ENCODE results near the gene LOXHD1. TPM values are rescaled to one million over a fixed set of nuclear protein-coding genes. Genes with fewer than 3 reads are reported as not detected.

LOXHD1 gene
- total RNA-seq, 1 experiment from 2014 or later, result 0.35 TPM

GRCh38 chr18:46462523-46462922, 194.5 kb downstream of the LOXHD1 start:
- no peaks in the 10 kb centered on the region for H3K36me3 Mint-ChIP-seq
- no peak overlapping the region for H3K4me3 Mint-ChIP-seq
- H3K9me3 Mint-ChIP-seq, result no peaks in the 10 kb centered on the region
- peaks cover 4% of the 10 kb centered on the region; the same call in 1 of the 2 replicates for H3K27me3 Mint-ChIP-seq (ENCODE audit: low read depth)
- ATAC-seq (no peak), DNase-seq (ENCODE audit: low spot score) (no peak)
- H3K4me1 Mint-ChIP-seq, result peaks cover 61% of the 10 kb centered on the region
- TF ChIP-seq USF2 (CRISPR knock-in tag; IDR thresholded peaks at IDR 0.05), result no peak
- TF ChIP-seq TEAD4 (CRISPR knock-in tag; IDR thresholded peaks at IDR 0.05), result no peak
- TF ChIP-seq ETV6 (CRISPR knock-in tag; IDR thresholded peaks at IDR 0.05), result no peak
- no peak for TF ChIP-seq ZNF138 (CRISPR knock-in tag; conservative IDR thresholded peaks at IDR 0.05)
- TF ChIP-seq MYBL2 (CRISPR knock-in tag; IDR thresholded peaks at IDR 0.05), result no peak
- no peak for TF ChIP-seq TCF7 (CRISPR knock-in tag; IDR thresholded peaks at IDR 0.05; ENCODE audit: low read depth)
- CTCF ChIA-PET, result interaction anchor here (1.2 to 2.1 kb wide), 3 partner anchors 19 to 196 kb away, joined by 5 to 15 read pairs (median 8); no protein-coding TSS in a partner anchor
- POLR2A ChIA-PET, result interaction anchor here (0.7 kb wide), 1 partner anchor 71 kb away, joined by 3 read pairs; no protein-coding TSS in a partner anchor
- no peak overlapping the region for H3K27ac Mint-ChIP-seq

GRCh38 chr18:46461993-46462392, 195.0 kb downstream of the LOXHD1 start:
- TF ChIP-seq FOXK1 (CRISPR knock-in tag; IDR thresholded peaks at IDR 0.05), result no peak
- TF ChIP-seq ATF6 (CRISPR knock-in tag; IDR thresholded peaks at IDR 0.05), result no peak
- TF ChIP-seq GRHL2 (CRISPR knock-in tag; IDR thresholded peaks at IDR 0.05; ENCODE audit: insufficient replicate concordance, severe bottlenecking), result no peak
- TF ChIP-seq NFE2L1 (CRISPR knock-in tag; IDR thresholded peaks at IDR 0.05), result no peak
- TF ChIP-seq ZNF425 (CRISPR knock-in tag; conservative IDR thresholded peaks at IDR 0.05), result no peak
- TF ChIP-seq HMGA2 (CRISPR knock-in tag; IDR thresholded peaks at IDR 0.05), result no peak
- no peak for TF ChIP-seq GABPB1 (CRISPR knock-in tag; IDR thresholded peaks at IDR 0.05)
- no peak for TF ChIP-seq ESRRA (CRISPR knock-in tag; IDR thresholded peaks at IDR 0.05; ENCODE audit: borderline replicate concordance)
- no peak for TF ChIP-seq MLX (CRISPR knock-in tag; IDR thresholded peaks at IDR 0.05)
- TF ChIP-seq STAT6 (CRISPR knock-in tag; conservative IDR thresholded peaks at IDR 0.05; ENCODE audit: low read depth), result no peak
- TF ChIP-seq JAZF1 (CRISPR knock-in tag; IDR thresholded peaks at IDR 0.05), result no peak
- no peak for TF ChIP-seq USF2 (CRISPR knock-in tag; IDR thresholded peaks at IDR 0.05)
- TF ChIP-seq USF1 (CRISPR knock-in tag; IDR thresholded peaks at IDR 0.05), result no peak
- no peak for TF ChIP-seq NFATC4 (CRISPR knock-in tag; IDR thresholded peaks at IDR 0.05)
- TF ChIP-seq FOXP1 (CRISPR knock-in tag; IDR thresholded peaks at IDR 0.05; ENCODE audit: borderline replicate concordance), result no peak
- TF ChIP-seq PREB (CRISPR knock-in tag; IDR thresholded peaks at IDR 0.05; ENCODE audit: borderline replicate concordance), result no peak
- no peak for ATAC-seq

More at GRCh38 chr18:46461993-46462392, 195.0 kb downstream of the LOXHD1 start:
- POLR2A ChIA-PET, result interaction anchor here (0.6 kb wide), 1 partner anchor 37 kb away, joined by 3 read pairs; no protein-coding TSS in a partner anchor
- Mint-ChIP-seq H3K4me1 (peaks cover 61% of the 10 kb centered on the region), H3K4me3 (no peak overlapping the region), H3K27me3 (ENCODE audit: low read depth) (peaks cover 4% of the 10 kb centered on the region; the same call in 1 of the 2 replicates), H3K36me3 (no peaks in the 10 kb centered on the region), H3K27ac (no peak overlapping the region), H3K9me3 (no peaks in the 10 kb centered on the region)
- CTCF ChIA-PET, result interaction anchor here (0.5 to 2.1 kb wide), 5 partner anchors 19 to 254 kb away, joined by 3 to 15 read pairs (median 5); no protein-coding TSS in a partner anchor
- DNase-seq (ENCODE audit: low spot score), result no peak
